GM08714 (cell line): ENCODE data around the gene CLEC14A.

ENCODE experiments used
- H3K4me3 ChIP-seq: fragments of 200-500 bp; sonication (Bioruptor generic); 2 replicates; pipeline ENCODE4 v1.5.1; 2014; ENCODE audit warnings: mild to moderate bottlenecking, low read length, inconsistent platforms
- ZNF274 ChIP-seq: IDR thresholded peaks from 2 replicates; pipeline ENCODE4 v1.6.1; 2012; ENCODE audit warnings: mild to moderate bottlenecking, low read depth, low read length

The CLEC14A gene

DNA sequence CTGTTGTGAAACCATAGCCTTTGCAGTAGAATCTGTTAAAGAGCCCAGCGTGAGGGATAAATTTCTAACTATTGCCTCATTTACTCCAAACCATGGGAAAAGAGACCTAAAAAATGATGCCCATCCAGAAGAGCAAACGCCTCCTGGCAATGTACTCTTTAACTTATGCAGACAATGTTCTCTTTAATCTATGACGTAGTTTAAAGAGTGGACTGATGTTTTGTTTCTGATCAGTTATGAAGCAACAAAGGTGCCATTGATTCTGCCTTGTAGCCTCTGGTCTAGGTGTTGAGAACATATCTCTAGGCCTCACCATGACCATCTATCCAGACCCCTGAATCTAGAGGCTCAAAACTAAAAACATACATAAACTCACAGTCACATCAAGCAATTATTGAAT is 34.8 kb downstream of the CLEC14A start:
- TF ChIP-seq ZNF274, result no peak
- no peak overlapping the region for H3K4me3 ChIP-seq

- no peak overlapping the region for H3K4me3 ChIP-seq
- TF ChIP-seq ZNF274, result no peak
Observed at GRCh38 chr14:38217553-38217952, 38.3 kb downstream of the CLEC14A start.

DNA sequence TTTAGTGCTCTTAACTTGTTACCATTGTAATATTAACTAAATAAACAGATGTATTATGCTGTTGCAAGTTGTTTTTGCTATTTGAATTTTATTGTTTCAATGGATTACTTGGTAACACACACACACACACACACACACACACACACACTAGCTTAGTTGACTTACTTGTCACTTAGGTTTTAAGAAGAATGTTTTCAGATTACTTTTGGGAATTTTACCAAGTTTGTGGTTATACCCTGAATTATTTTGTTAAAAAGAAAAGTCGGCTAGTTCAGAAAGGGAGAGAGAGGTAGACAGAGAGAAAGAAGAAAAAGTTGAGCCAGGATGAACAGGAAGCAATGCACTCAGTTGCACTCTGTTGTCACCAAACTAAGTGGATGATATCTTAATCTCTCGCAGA is 42.9 kb downstream of the CLEC14A start:
- no peak for TF ChIP-seq ZNF274
- no peak overlapping the region for H3K4me3 ChIP-seq

GRCh38 chr14:38212111-38212510 is 43.8 kb downstream of the CLEC14A start:
- H3K4me3 ChIP-seq, result no peak overlapping the region
- no peak for TF ChIP-seq ZNF274

DNA sequence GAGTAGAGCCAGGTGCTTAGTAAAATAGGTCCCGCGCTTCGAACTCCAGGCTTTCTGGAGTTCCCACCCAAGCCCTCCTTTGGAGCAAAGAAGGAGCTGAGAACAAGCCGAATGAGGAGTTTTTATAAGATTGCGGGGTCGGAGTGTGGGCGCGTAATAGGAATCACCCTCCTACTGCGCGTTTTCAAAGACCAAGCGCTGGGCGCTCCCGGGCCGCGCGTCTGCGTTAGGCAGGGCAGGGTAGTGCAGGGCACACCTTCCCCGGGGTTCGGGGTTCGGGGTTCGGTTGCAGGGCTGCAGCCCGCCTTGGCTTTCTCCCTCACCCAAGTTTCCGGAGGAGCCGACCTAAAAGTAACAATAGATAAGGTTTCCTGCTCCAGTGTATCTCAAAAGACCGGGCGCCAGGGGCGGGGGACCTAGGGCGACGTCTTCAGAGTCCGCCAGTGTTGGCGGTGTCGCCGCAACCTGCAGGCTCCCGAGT is 44.6 kb downstream of the CLEC14A start:
- H3K4me3 ChIP-seq, result no peak overlapping the region
- no peak for TF ChIP-seq ZNF274

- no peak overlapping the region for H3K4me3 ChIP-seq
- TF ChIP-seq ZNF274, result no peak
Observed at GRCh38 chr14:38210587-38211216, 45.2 kb downstream of the CLEC14A start.

- TF ChIP-seq ZNF274, result no peak
- H3K4me3 ChIP-seq, result no peak overlapping the region
Observed at GRCh38 chr14:38209572-38210557, 46.0 kb downstream of the CLEC14A start.

GRCh38 chr14:38208618-38209562 is 47.0 kb downstream of the CLEC14A start:
- no peak for TF ChIP-seq ZNF274
- H3K4me3 ChIP-seq, result no peak overlapping the region

DNA sequence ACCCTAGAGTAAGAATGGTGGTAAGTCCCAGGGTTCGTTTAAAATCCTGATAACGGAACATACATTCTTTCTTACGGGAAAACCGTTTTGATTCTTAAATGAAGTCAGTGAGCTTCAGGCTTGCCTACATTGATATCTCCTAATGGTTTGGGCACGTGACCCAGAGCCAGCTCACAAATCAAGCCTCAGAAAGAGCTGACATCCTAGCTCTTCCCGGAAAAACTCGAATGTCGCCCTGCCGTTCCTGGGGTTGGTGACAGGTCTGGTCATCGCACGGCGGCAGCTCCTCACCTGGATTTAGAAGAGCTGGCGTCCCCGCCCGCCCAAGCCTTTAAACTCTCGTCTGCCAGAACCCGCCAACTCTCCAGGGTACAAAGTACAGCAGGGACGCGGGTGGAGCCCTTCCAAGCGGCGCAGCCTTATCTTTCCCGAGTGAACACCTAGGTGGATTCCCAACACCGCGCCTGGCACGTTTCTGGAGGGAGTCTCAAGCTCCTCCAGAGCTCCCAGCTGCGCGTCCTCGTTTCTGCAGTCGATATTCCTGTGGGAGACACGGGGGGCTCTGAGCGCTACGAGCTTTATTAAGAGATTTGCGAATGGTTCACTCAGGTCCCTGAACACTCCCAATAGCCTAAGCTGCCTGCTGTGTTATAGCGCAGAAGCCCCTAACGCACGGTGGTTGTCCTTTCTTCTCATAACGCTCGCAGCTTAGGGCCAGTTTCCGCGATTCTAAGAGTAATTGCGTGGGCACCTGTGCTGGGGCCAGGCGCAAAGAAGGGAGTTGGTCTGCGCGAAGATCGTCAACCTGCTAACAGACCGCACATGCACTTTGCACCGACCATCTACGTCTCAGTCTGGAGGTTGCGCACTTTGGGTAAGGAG is 47.9 kb downstream of the CLEC14A start, which contains the start of gene SSTR1:
SSTR1 (plus strand) TSS at position 169 of the 882 bp plus-strand sequence. CDS start 1,486 bp downstream, outside the sequence.
- no peak within 1 kb of the TSS for H3K4me3 ChIP-seq
- TF ChIP-seq ZNF274, result no peak

DNA sequence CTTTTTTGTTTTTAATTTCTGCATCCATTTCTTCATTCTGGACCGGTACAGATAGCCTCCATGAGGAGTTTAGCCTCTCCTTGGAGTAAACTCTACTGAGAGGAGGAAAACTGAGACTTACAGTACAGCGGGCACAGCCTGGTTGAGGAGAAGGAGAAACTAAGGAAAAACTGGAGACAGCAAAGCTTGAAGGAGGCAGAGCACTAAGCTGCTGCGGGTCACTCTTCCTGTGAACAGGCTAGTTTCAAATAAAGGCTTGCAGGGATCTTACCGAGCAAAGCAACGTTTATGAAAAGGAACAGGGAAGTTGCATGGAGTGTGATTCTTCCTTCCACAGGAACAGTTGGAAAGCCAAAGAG is 48.5 kb downstream of the CLEC14A start:
- H3K4me3 ChIP-seq, result no peak overlapping the region

DNA sequence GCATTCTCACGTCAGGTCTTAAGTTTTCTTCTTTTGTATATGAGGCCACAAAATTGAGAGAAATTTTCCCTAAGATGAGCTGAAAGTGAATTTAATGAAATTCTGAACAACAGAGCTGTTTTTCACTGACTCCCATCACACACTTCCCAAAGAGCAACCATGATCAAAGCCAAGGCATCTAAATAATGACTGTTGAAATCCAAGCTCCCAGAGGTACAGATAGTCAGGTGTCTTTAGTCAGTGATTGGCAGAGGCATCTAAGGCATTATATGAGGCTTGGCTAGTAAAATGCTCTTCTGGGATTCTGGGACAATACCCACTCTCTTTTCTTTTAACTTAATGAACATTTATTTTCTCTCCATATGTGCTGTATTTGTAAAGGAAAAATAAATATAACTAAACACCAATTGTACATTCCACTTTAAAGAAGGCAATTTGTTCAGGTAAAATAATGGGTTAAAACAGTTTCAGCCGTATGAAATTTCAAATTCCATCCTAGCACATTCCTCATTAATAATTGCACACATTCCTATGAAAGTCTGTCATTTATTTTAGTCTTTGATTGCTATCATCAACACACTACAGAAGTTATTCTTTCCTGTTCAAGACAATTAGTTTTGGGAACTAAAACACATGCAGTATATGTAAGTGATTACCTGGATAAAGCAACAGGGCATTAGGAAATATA is 49.1 kb downstream of the CLEC14A start:
- H3K4me3 ChIP-seq, result no peak overlapping the region
- TF ChIP-seq ZNF274, result no peak

More for the DNA sequence above, 48.5 kb downstream of the CLEC14A start:
- no peak for TF ChIP-seq ZNF274

- no peak overlapping the region for H3K4me3 ChIP-seq
- no peak for TF ChIP-seq ZNF274
Observed at GRCh38 chr14:38205949-38206665, 49.8 kb downstream of the CLEC14A start.
